GM18519 (cell line): ENCODE measurements around the gene MMP25.

Experiments
- ATAC-seq: cut with Tn5 transposase; IDR thresholded peaks from one replicate; pipeline ENCODE4 v1.9.1; 2021; ENCODE audit warnings: mild to moderate bottlenecking, moderate library complexity; ENCODE audit not compliant: unreplicated experiment, low FRiP score

MMP25 gene

GRCh38 chr16:3045758-3046640 lies at the start of gene MMP25:
Gene MMP25 (plus strand): TSS chr16:3046561. CDS start chr16:3046918, 357 bp downstream.
- no peak for ATAC-seq

- no peak for ATAC-seq
Measured at GRCh38 chr16:2999929-3000328, 46.4 kb upstream of the MMP25 start.

- no peak for ATAC-seq
Measured at GRCh38 chr16:3000540-3000939, 45.8 kb upstream of the MMP25 start.

- ATAC-seq = no peak
Measured at GRCh38 chr16:3001316-3001715, 45.0 kb upstream of the MMP25 start.

- peak; percentile 92 for ATAC-seq
Measured at GRCh38 chr16:3003582-3004270, 42.6 kb upstream of the MMP25 start.

- ATAC-seq = no peak
Measured at GRCh38 chr16:3004319-3004718, 42.0 kb upstream of the MMP25 start.

GRCh38 chr16:3004781-3005284 lies 41.5 kb upstream of the MMP25 start:
- ATAC-seq = no peak

GRCh38 chr16:3007059-3007956 lies 39.1 kb upstream of the MMP25 start:
- no peak for ATAC-seq

- no peak for ATAC-seq
Measured at GRCh38 chr16:3007957-3008689, 38.2 kb upstream of the MMP25 start.

- no peak for ATAC-seq
Measured at GRCh38 chr16:3008690-3009037, 37.7 kb upstream of the MMP25 start.

- no peak for ATAC-seq
Measured at GRCh38 chr16:3009568-3010390, 36.6 kb upstream of the MMP25 start.

- ATAC-seq = no peak
Measured at GRCh38 chr16:3010510-3010909, 35.9 kb upstream of the MMP25 start.

GRCh38 chr16:3012246-3012645 lies 34.1 kb upstream of the MMP25 start:
- no peak for ATAC-seq

GRCh38 chr16:3012828-3013420 lies 33.4 kb upstream of the MMP25 start, which contains the start of gene CLDN9:
Gene CLDN9 (plus strand): TSS chr16:3012923. CDS start chr16:3013363, 440 bp downstream.
- no peak for ATAC-seq

GRCh38 chr16:3013491-3013951 lies 32.8 kb upstream of the MMP25 start:
- ATAC-seq = no peak

- ATAC-seq = no peak
Measured at GRCh38 chr16:3013998-3014690, 32.2 kb upstream of the MMP25 start.

- ATAC-seq = no peak
Measured at GRCh38 chr16:3014971-3015370, 31.4 kb upstream of the MMP25 start.
